Measurements from ENCODE around the gene SYNE3. TPM values are rescaled to one million over a fixed set of nuclear protein-coding genes. Genes with fewer than 3 reads are reported as not detected.

Gene SYNE3
- total and polyA plus RNA-seq, 2 of the 8 experiments (the other 6 are each of a cell fraction or from before 2014, with no cell fraction given) = under 0.01 TPM; not detected in 1

- H3K56ac ChIP-seq (replicated peaks; ENCODE audit: insufficient read length, low read depth, low read length) = no peak overlapping the region
- H4K5ac ChIP-seq (ENCODE audit: insufficient read length, low read depth, low read length) = no peak overlapping the region
- H2BK120ac ChIP-seq (replicated peaks; ENCODE audit: low read depth, low read length) = no peak overlapping the region
- no peak overlapping the region for H3K18ac ChIP-seq (ENCODE audit: extremely low read depth, low read length)
- H2AK5ac ChIP-seq (ENCODE audit: low read depth, low read length) = no peak overlapping the region
- H3K4me3 ChIP-seq (ENCODE audit: extremely low read depth in 1 of 4, insufficient read depth in 2 of 4, low read depth in 3 of 4, low read length in 4 of 4) = no peak overlapping the region
- POLR2A ChIA-PET (ENCODE audit: partially characterized antibody) = no interaction called here
- H3K9ac ChIP-seq (replicated peaks in 1 of 4; ENCODE audit: extremely low read depth in 1 of 4, low read depth in 3 of 4, low read length in 3 of 4) = no peak overlapping the region
- H2BK12ac ChIP-seq (ENCODE audit: low read depth, low read length) = no peak overlapping the region
- no peak overlapping the region for H3K4me2 ChIP-seq (ENCODE audit: insufficient read depth in 1 of 2, low read depth in 2 of 2, low read length in 2 of 2)
- H3K14ac ChIP-seq (ENCODE audit: insufficient read length) = no peak overlapping the region
- H2BK5ac ChIP-seq (ENCODE audit: low read depth, low read length) = no peak overlapping the region
- no peak overlapping the region for H3K23ac ChIP-seq (ENCODE audit: insufficient read length)
- H4K8ac ChIP-seq (ENCODE audit: extremely low read depth, insufficient read depth, low read length) = no peak overlapping the region; the same call in 1 of the 2 replicates
- TF ChIP-seq FOSL1 (IDR thresholded peaks at IDR 0.05; ENCODE audit: insufficient read depth, low read depth, low read length) = no peak
- TF ChIP-seq TBP (IDR thresholded peaks at IDR 0.05; ENCODE audit: low read depth, low read length) = no peak
- TF ChIP-seq YY1 (IDR thresholded peaks at IDR 0.05; ENCODE audit: low read depth, low read length) = no peak
- no peak for TF ChIP-seq ASH2L (IDR thresholded peaks at IDR 0.05; ENCODE audit: low read length)
- no peak for TF ChIP-seq RAD21 (IDR thresholded peaks at IDR 0.05 in 1 of 2, conservative IDR thresholded peaks at IDR 0.05 in 1 of 2; ENCODE audit: low read depth in 2 of 2, low read length in 2 of 2)
- TF ChIP-seq JUND (IDR thresholded peaks at IDR 0.05; ENCODE audit: low read length) = no peak
- no peak for TF ChIP-seq KDM1A (IDR thresholded peaks at IDR 0.05; ENCODE audit: borderline replicate concordance, low read length)
- no peak for TF ChIP-seq SRF (IDR thresholded peaks at IDR 0.05; ENCODE audit: low read depth, low read length)
- no peak for TF ChIP-seq CEBPB (IDR thresholded peaks at IDR 0.05; ENCODE audit: low read depth, low read length)
- H3K79me1 ChIP-seq (ENCODE audit: low read depth, low read length) = no peaks in the 10 kb centered on the region
- no peak overlapping the region for H4K91ac ChIP-seq (replicated peaks; ENCODE audit: insufficient read length, low read length)
- no peaks in the 10 kb centered on the region for H3K36me3 ChIP-seq (ENCODE audit: control insufficient read depth in 2 of 4, insufficient read depth in 4 of 4, low read length in 3 of 4)
- H3K27me3 ChIP-seq (replicated peaks in 1 of 4; ENCODE audit: control insufficient read depth in 3 of 4, extremely low read depth in 1 of 4, insufficient read depth in 3 of 4, low read length in 3 of 4) = no peaks in the 10 kb centered on the region
- H3K4ac ChIP-seq (replicated peaks; ENCODE audit: insufficient read length, low read depth, low read length) = no peak overlapping the region
- H3K79me2 ChIP-seq (ENCODE audit: control insufficient read depth in 1 of 2, insufficient read depth in 2 of 2, low read length in 2 of 2) = no peaks in the 10 kb centered on the region
- FAIRE-seq (no peak), DNase-seq (ENCODE audit: low read depth in 1 of 2, low spot score in 2 of 2) (no peak)
- no peak overlapping the region for H2BK20ac ChIP-seq (ENCODE audit: low read length)
- no peaks in the 10 kb centered on the region for H3K9me3 ChIP-seq (ENCODE audit: insufficient read depth in 2 of 2, low read depth in 1 of 2, low read length in 1 of 2)
- H3K23me2 ChIP-seq (ENCODE audit: low read depth, low read length) = no peaks in the 10 kb centered on the region
- no peaks in the 10 kb centered on the region for H4K20me1 ChIP-seq (replicated peaks in 1 of 2; ENCODE audit: control insufficient read depth in 1 of 2, insufficient read depth in 2 of 2, low read length in 2 of 2)
- 92% methylated on average over 19 of the region's 19 CpGs; no CpG with 5 or more reads in 1 of the 2 experiments for WGBS, 2 experiments (ENCODE audit: extremely low coverage in 1 of 2, insufficient coverage in 1 of 2, insufficient read length in 1 of 2, insufficient replicate concordance in 2 of 2, low coverage in 1 of 2, low lambda C conversion rate in 2 of 2, missing lambda C conversion rate in 1 of 2)
- no peak overlapping the region for H3K27ac ChIP-seq (ENCODE audit: low read depth, low read length)
- H2BK15ac ChIP-seq (ENCODE audit: low read length) = no peak overlapping the region
- peaks cover 0 to 1% (median under 1%) of the 10 kb centered on the region in 4 experiments; a peak in 3 of 7 replicates for H3K4me1 ChIP-seq (replicated peaks in 1 of 4; ENCODE audit: control insufficient read depth in 3 of 4, insufficient read depth in 4 of 4, low read length in 3 of 4)
- CTCF ChIA-PET (ENCODE audit: partially characterized antibody) = interaction anchor here (0.7 kb wide), 1 partner anchor 8 kb away, joined by 3 read pairs; no protein-coding TSS in a partner anchor
- no peak overlapping the region for H2AFZ ChIP-seq (ENCODE audit: low read length)
These were observed 40.8 kb downstream of the SYNE3 start for GRCh38 chr14:95475540-95476240.

All from H1 (cell line).